CD4-positive, CD25-positive, alpha-beta regulatory T cell (primary cell): ENCODE data around the gene DRAXIN. TPM values are rescaled to one million over a fixed set of nuclear protein-coding genes. Genes with fewer than 3 reads are reported as not detected.

Experiments used
- ATAC-seq, 2 donors: fragments of 150-1000 bp; cut with Tn5 transposase; one replicate each; pipeline ENCODE4 v1.10.0; 2021; ENCODE audit warnings: low read depth in 2 of 2, moderate number of reproducible peaks in 2 of 2, moderate library complexity in 1 of 2
- DNase-seq, 3 donors: peaks; one replicate each; pipeline versions ENCODE4 v3.0.0 to v3.0.0-alpha.2; 2012 to 2022; ENCODE audit warnings: mixed read lengths in 1 of 3
- H3K27ac ChIP-seq: one replicate; pipeline ENCODE4 v1.7.0; 2013; ENCODE audit warnings: mild to moderate bottlenecking, low read length; ENCODE audit not compliant: insufficient read depth, poor library complexity, severe bottlenecking
- H3K27me3 ChIP-seq: one replicate; pipeline ENCODE4 v1.7.0; 2013; ENCODE audit warnings: low read length; ENCODE audit not compliant: control insufficient read depth, insufficient read depth
- H3K36me3 ChIP-seq: one replicate; pipeline ENCODE4 v1.7.0; 2013; ENCODE audit warnings: mild to moderate bottlenecking, low read length, moderate library complexity; ENCODE audit not compliant: control insufficient read depth, insufficient read depth
- H3K4me1 ChIP-seq: 2 replicates; pipeline ENCODE4 v1.7.0; 2013; ENCODE audit warnings: mild to moderate bottlenecking, low read length; ENCODE audit not compliant: insufficient read depth, control insufficient read depth, poor library complexity, severe bottlenecking
- H3K4me3 ChIP-seq: one replicate; pipeline ENCODE4 v1.7.0; 2013; ENCODE audit warnings: low read depth, mild to moderate bottlenecking, low read length, moderate library complexity
- H3K9me3 ChIP-seq, 2 experiments: 1 replicate in 1 of 2; 2 replicates in 1 of 2; pipeline ENCODE4 v1.7.0; 2013; ENCODE audit warnings: low read length in 2 of 2, mild to moderate bottlenecking in 1 of 2, moderate library complexity in 1 of 2; ENCODE audit not compliant: control insufficient read depth in 2 of 2
- H3K27ac Mint-ChIP-seq, 3 donors: one replicate each; pipeline ENCODE4 v1.8.0; 2020 to 2022; ENCODE audit warnings: mild to moderate bottlenecking in 3 of 3, mixed read lengths in 3 of 3, moderate library complexity in 2 of 3
- H3K27me3 Mint-ChIP-seq: one replicate; pipeline ENCODE4 v1.8.0; 2022; ENCODE audit warnings: mild to moderate bottlenecking, mixed read lengths
- H3K36me3 Mint-ChIP-seq: one replicate; pipeline ENCODE4 v1.8.0; 2020; ENCODE audit warnings: mixed read lengths
- H3K4me1 Mint-ChIP-seq, 4 donors: one replicate each; pipeline ENCODE4 v1.8.0; 2020 to 2022; ENCODE audit warnings: mixed read lengths in 4 of 4, mild to moderate bottlenecking in 1 of 4
- H3K4me3 Mint-ChIP-seq, 4 donors: one replicate each; pipeline ENCODE4 v1.8.0; 2020 to 2022; ENCODE audit warnings: mild to moderate bottlenecking in 4 of 4, mixed read lengths in 4 of 4, moderate library complexity in 3 of 4
- H3K9me3 Mint-ChIP-seq, 7 donors: one replicate each; pipeline ENCODE4 v1.8.0; 2020 to 2022; ENCODE audit warnings: mixed read lengths in 7 of 7, mild to moderate bottlenecking in 3 of 7, moderate library complexity in 2 of 7
- polyA plus RNA-seq, 4 donors: library from polyadenylated mRNA; unstranded; fragments of 300-500 nt; fragmentation: Illumina TruSeq; gene quantifications; one replicate each; pipeline ENCODE4 v1.2.3, GENCODE V29; 2021
- total RNA-seq: library from RNA; stranded (reverse); gene quantifications from one replicate; pipeline ENCODE4 v1.2.3, GENCODE V29; 2022

The DRAXIN gene
- total and polyA plus RNA-seq, 5 donors from 2014 or later: 0.06 to 0.11 TPM; not detected in 3

DNA sequence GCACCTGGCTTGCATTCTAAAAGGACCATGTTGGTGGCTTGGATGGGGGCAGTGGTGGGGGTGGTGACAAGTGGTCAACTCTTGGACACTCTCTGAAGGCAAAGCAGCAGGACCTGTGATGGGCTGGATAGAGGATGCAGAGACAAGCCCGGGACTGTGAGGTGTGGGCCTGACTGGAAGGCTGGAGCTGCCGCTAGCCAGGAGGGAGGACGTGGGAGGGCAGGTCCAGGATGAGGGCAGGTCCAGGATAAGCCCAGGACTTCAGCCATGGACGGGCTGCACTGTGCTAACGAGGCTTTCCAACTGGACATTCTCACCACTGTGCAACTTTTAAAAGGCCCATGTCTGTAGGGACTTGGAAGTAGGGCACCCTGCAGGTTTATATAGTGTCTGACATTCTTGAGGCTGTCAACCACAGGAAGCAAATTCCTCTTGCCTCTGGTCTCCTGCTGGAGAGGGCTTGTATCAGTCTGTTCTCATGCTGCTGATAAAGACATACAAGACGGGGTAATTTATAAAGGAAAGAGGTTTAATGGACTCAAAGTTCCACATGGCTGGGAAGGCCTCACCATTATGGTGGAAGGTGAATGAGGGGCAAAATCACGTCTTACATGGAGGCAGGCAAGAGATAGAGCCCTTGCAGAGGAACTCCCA, 62.2 kb downstream of the DRAXIN start:
- H3K4me1 Mint-ChIP-seq: peaks cover 0 to 7% (median 6%) of the 10 kb centered on the region in 4 donors
- peaks cover 11% of the 10 kb centered on the region for H3K27me3 Mint-ChIP-seq
- H3K36me3 Mint-ChIP-seq: peaks cover 4% of the 10 kb centered on the region
- Histone ChIP-seq H3K36me3 (peaks cover 3% of the 10 kb centered on the region), H3K27me3 (no peaks in the 10 kb centered on the region), H3K9me3 (no peaks in the 10 kb centered on the region), H3K4me3 (no peak overlapping the region), H3K4me1 (peaks cover 5% of the 10 kb centered on the region), H3K27ac (no peak overlapping the region)
- H3K9me3 Mint-ChIP-seq: no peaks in the 10 kb centered on the region
- ATAC-seq (no peak), DNase-seq (no peak)
- peak overlapping the region; percentile 27 to 60 (median 59) for H3K27ac Mint-ChIP-seq
- H3K4me3 Mint-ChIP-seq: no peak overlapping the region

DNA sequence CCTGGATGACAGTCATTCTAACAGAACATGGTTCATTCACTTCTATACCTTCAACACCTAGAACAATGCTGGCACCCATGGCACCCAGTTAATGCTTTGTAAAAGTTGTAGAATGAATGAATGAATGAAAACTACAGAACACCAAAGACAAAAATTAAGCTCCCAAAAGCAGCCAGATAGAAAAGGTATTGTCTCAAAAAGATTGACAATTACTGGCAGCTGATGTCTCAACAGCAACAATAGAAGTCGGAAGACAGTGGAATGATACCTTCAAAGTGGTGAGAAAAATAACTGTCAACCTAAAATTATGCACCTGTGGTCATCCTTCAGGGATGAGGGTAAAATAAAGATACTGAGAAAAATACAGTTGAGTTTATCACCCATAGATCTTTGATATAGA, 65.5 kb downstream of the DRAXIN start:
- ATAC-seq: no peak
- peaks cover 4% of the 10 kb centered on the region for H3K4me1 ChIP-seq
- no peak overlapping the region for H3K27ac ChIP-seq
- Mint-ChIP-seq H3K4me1 (peaks cover 0 to 2% (median 0%) of the 10 kb centered on the region in 4 donors), H3K9me3 (no peaks in the 10 kb centered on the region), H3K4me3 (no peak overlapping the region), H3K36me3 (no peaks in the 10 kb centered on the region), H3K27ac (no peak overlapping the region), H3K27me3 (peaks cover 32% of the 10 kb centered on the region)
- H3K9me3 ChIP-seq: no peaks in the 10 kb centered on the region
- H3K36me3 ChIP-seq: no peaks in the 10 kb centered on the region
- no peaks in the 10 kb centered on the region for H3K27me3 ChIP-seq
- H3K4me3 ChIP-seq: no peak overlapping the region
- DNase-seq: no peak

DNA sequence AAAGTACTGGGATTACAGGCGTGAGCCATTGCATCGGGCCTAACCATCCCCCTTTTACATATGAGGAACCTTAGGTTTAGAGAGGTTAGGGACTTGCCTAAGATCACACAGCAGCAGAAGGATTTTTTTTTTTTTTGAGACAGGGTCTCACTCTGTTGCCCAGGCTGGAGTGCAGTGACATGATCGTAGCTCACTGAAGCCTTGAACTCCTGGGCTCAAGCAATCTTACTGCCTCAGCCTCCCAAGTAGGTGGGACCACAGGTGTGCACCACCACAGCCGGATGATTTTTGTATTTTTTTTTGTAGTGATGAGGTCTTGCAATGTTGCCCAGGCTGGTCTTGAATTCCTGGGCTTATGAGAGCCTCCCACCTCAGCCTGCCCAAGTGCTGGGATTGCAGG, 68.3 kb downstream of the DRAXIN start:
- Mint-ChIP-seq H3K4me3 (no peak overlapping the region), H3K27me3 (peaks cover 38% of the 10 kb centered on the region), H3K27ac (peak overlapping the region in 2 of 3 donors; percentile 41 to 55), H3K4me1 (peaks cover 0 to 10% (median 0%) of the 10 kb centered on the region in 4 donors), H3K9me3 (no peaks in the 10 kb centered on the region), H3K36me3 (no peaks in the 10 kb centered on the region)
- ATAC-seq: no peak
- Histone ChIP-seq H3K36me3 (no peaks in the 10 kb centered on the region), H3K4me1 (peaks cover 8% of the 10 kb centered on the region), H3K27ac (no peak overlapping the region), H3K4me3 (no peak overlapping the region), H3K9me3 (no peaks in the 10 kb centered on the region), H3K27me3 (no peaks in the 10 kb centered on the region)
- no peak for DNase-seq

DNA sequence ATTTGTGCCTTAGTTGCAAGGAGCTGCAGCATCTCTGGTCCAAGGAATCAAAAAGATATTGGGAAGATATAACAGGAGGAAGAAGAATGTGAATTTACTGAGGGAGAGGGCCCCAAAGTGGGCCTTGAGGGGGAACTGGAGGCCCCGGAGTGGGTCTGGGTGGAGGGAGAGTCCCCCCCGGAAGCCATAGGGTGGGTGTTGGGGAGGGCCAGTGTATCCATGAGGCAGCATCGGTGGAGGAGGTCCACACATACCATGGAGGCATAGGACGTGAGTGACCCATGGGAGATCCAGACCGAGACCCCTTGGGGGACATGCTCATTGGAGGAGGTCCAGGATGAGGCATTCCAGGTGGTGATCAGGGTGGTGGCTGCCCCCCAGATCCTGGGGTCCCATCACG, 69.8 kb downstream of the DRAXIN start:
- ATAC-seq (no peak), DNase-seq (no peak)
- Histone ChIP-seq H3K4me1 (peaks cover 8% of the 10 kb centered on the region), H3K36me3 (no peaks in the 10 kb centered on the region), H3K27ac (no peak overlapping the region), H3K4me3 (no peak overlapping the region), H3K27me3 (no peaks in the 10 kb centered on the region), H3K9me3 (no peaks in the 10 kb centered on the region)
- Mint-ChIP-seq H3K36me3 (no peaks in the 10 kb centered on the region), H3K9me3 (no peaks in the 10 kb centered on the region), H3K4me3 (no peak overlapping the region), H3K27ac (peak overlapping the region in 1 of 3 donors; percentile 14), H3K4me1 (peaks cover 0 to 10% (median 0%) of the 10 kb centered on the region in 4 donors), H3K27me3 (peaks cover 37% of the 10 kb centered on the region)

DNA sequence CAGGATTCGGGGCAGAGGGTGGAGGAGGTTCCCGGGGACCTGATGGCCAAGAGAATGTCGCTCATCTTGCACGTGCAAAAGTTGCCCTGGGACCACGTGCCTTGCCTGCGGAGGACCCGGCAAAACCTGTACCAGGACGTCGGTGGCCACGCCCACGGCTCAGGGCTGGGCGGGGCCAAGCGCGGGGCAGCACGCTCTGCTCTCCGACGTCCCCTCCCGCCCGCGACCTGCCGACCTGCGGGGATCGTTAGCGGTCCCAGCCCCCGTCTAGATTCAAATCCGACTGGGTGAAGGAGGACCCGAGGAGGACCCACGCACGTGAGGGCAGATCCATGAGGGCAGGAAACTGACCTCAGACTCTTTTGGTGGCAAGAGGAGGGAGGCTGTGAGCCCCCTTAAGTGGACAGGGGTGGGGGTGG, 70.5 kb downstream of the DRAXIN start, which contains the start of gene C1orf167:
TSS of gene C1orf167 (plus strand) at position 206 of the 419 bp plus-strand sequence. CDS start 2,208 bp downstream, outside the sequence.
- H3K36me3 ChIP-seq: no peaks in the 10 kb centered on the region
- H3K27me3 ChIP-seq: no peaks in the 10 kb centered on the region
- peak within 1 kb of the TSS in 2 of 3 donors; percentile 14 to 37 for H3K27ac Mint-ChIP-seq
- no peaks in the 10 kb centered on the region for H3K36me3 Mint-ChIP-seq
- H3K4me3 ChIP-seq: no peak within 1 kb of the TSS
- no peaks in the 10 kb centered on the region for H3K9me3 ChIP-seq
- H3K4me3 Mint-ChIP-seq: no peak within 1 kb of the TSS
- ATAC-seq: no peak
- DNase-seq: peak in 1 of 3 donors; percentile 35
- peaks cover 0 to 10% (median 0%) of the 10 kb centered on the region in 4 donors for H3K4me1 Mint-ChIP-seq
- peaks cover 37% of the 10 kb centered on the region for H3K27me3 Mint-ChIP-seq
- no peaks in the 10 kb centered on the region for H3K9me3 Mint-ChIP-seq
- peaks cover 8% of the 10 kb centered on the region for H3K4me1 ChIP-seq
- H3K27ac ChIP-seq: no peak within 1 kb of the TSS

DNA sequence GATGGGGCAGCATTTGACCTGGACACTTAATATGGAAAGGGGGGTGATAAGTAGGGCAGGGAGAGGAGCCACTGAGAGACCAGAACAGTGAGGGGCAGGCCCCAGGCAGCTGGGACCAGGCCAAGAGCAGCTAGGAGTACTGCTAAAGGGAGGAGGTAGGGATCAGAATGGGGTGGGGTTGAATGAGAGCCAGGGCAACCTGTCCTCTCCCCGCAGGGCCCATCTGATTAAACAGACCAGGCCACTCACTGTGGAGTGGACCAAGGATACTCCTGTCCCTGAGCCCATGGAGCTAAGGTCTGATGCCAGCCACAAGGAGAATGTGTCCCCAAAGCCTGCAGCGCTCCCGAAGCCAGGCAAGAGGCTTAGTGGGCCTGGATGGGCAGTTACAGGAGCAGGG, 72.6 kb downstream of the DRAXIN start:
- Mint-ChIP-seq H3K9me3 (no peaks in the 10 kb centered on the region), H3K27ac (no peak overlapping the region), H3K36me3 (no peaks in the 10 kb centered on the region), H3K27me3 (peaks cover 35% of the 10 kb centered on the region), H3K4me1 (peaks cover 0 to 10% (median 0%) of the 10 kb centered on the region in 4 donors), H3K4me3 (no peak overlapping the region)
- Histone ChIP-seq H3K27me3 (no peaks in the 10 kb centered on the region), H3K27ac (no peak overlapping the region), H3K4me3 (no peak overlapping the region), H3K9me3 (no peaks in the 10 kb centered on the region), H3K4me1 (peaks cover 8% of the 10 kb centered on the region), H3K36me3 (no peaks in the 10 kb centered on the region)
- DNase-seq: no peak
- ATAC-seq: no peak

DNA sequence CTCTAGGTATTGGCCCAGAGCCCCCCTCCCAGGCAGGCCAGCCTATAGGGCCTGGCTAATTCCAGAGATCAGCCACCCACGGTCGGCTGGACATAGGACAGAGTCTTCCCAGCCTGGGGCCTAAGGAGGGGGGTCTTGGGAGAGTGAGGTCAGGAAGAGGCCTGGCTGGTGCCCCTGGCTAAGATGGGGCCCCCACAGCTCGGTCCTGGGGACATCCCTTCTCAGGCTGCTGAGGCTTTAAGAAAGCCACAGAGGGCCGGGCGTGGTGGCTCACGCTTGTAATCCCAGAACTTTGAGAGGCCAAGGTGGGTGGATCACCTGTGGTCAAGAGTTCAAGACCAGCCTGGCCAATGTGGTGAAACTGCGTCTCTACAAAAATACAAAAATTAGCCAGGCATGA, 73.0 kb downstream of the DRAXIN start:
- no peaks in the 10 kb centered on the region for H3K36me3 Mint-ChIP-seq
- no peaks in the 10 kb centered on the region for H3K36me3 ChIP-seq
- H3K27ac ChIP-seq: no peak overlapping the region
- H3K27me3 ChIP-seq: no peaks in the 10 kb centered on the region
- ATAC-seq (no peak), DNase-seq (no peak)
- H3K27me3 Mint-ChIP-seq: peaks cover 35% of the 10 kb centered on the region
- H3K9me3 Mint-ChIP-seq: no peaks in the 10 kb centered on the region
- H3K4me3 Mint-ChIP-seq: no peak overlapping the region
- no peak overlapping the region for H3K4me3 ChIP-seq
- peaks cover 8% of the 10 kb centered on the region for H3K4me1 ChIP-seq
- no peaks in the 10 kb centered on the region for H3K9me3 ChIP-seq
- no peak overlapping the region for H3K27ac Mint-ChIP-seq
- peaks cover 0 to 10% (median 0%) of the 10 kb centered on the region in 4 donors for H3K4me1 Mint-ChIP-seq
